GM12801 (cell line): Measurements from ENCODE around the gene ZBTB7C.

Experiments
- TF ChIP-seq, protein P1 (sequence below): IDR thresholded peaks from one replicate; pipeline ENCODE4 v1.5.1; 2011; ENCODE audit warnings: control low read depth; ENCODE audit not compliant: insufficient read length; ENCODE audit errors: extremely low read depth

The ZBTB7C gene

GRCh38 chr18:48326901-48327675 is 82.1 kb downstream of the ZBTB7C start:
- TF ChIP-seq, protein P1, sequence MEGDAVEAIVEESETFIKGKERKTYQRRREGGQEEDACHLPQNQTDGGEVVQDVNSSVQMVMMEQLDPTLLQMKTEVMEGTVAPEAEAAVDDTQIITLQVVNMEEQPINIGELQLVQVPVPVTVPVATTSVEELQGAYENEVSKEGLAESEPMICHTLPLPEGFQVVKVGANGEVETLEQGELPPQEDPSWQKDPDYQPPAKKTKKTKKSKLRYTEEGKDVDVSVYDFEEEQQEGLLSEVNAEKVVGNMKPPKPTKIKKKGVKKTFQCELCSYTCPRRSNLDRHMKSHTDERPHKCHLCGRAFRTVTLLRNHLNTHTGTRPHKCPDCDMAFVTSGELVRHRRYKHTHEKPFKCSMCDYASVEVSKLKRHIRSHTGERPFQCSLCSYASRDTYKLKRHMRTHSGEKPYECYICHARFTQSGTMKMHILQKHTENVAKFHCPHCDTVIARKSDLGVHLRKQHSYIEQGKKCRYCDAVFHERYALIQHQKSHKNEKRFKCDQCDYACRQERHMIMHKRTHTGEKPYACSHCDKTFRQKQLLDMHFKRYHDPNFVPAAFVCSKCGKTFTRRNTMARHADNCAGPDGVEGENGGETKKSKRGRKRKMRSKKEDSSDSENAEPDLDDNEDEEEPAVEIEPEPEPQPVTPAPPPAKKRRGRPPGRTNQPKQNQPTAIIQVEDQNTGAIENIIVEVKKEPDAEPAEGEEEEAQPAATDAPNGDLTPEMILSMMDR, result no peak

GRCh38 chr18:48325115-48325665 is 84.0 kb downstream of the ZBTB7C start:
- TF ChIP-seq, protein P1, result no peak

DNA sequence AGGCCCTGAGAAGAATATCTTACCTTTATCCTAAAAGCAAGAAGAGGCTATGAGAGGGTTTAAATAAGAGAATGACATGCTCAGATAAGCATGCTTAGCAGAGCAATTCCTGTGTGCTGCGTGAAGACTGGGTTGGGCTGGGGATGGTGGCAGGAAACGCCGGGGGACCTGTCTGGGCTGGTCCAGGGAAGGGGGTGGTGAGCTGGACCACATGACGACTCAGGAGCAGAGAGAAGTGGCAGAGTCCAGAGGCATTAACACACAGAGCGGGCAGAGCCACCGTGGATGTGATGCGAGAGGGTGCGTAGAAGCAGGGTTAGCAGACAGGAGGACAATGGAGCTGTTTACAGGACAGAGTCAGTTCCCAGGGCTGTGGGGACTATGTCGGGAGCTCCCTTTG is 84.5 kb downstream of the ZBTB7C start:
- TF ChIP-seq, protein P1, result no peak

- TF ChIP-seq, protein P1, result no peak
These were observed 86.0 kb downstream of the ZBTB7C start for GRCh38 chr18:48323151-48323550.

GRCh38 chr18:48321536-48321935 is 87.6 kb downstream of the ZBTB7C start:
- TF ChIP-seq, protein P1, result no peak

GRCh38 chr18:48321121-48321520 is 88.1 kb downstream of the ZBTB7C start:
- TF ChIP-seq, protein P1, result no peak

GRCh38 chr18:48320639-48320945 is 88.6 kb downstream of the ZBTB7C start:
- TF ChIP-seq, protein P1, result no peak
